COLO829 (cell line): Measurements from ENCODE around the gene ADGRG3.
A peak's percentile ranks its signal among the peaks of the same experiment; 100 is the strongest.
"Not testable (repeated sequence)": the region's sequence is repeated elsewhere in the genome, so short reads cannot be mapped to it uniquely, and the experiment has no call there.

Experiments
- DNase-seq: peaks from one replicate; pipeline ENCODE4 v3.0.0; 2012; ENCODE audit warnings: low spot score

ADGRG3 gene

DNA sequence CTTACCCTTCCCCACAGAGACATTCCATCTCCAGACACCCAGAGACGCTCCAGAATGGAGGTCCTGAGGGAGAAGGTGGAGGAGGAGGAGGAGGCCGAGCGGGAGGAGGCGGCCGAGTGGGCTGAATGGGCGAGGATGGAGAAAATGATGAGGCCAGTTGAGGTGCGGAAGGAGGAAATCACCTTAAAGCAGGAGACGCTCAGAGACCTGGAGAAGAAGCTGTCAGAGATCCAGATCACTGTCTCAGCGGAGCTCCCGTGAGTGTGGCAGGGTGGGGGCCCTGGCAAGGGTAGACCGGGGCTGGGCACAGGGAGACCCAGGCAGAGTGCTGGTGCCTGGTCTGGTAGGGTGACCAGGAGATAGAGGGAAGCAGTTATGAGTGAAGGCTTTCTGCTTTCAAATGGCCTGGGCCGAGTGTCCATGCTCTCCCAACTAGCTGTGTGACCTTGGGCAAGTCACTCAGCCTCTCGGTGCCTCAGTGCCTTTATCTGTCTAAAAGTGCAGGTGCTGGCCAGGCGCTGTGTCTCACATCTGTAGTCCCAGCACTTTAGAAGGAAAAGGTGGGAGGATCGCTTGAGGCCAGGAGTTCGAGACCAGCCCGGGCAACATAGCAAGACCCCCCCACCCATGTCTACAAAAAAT is 29.9 kb downstream of the ADGRG3 start:
- DNase-seq, result no peak

DNA sequence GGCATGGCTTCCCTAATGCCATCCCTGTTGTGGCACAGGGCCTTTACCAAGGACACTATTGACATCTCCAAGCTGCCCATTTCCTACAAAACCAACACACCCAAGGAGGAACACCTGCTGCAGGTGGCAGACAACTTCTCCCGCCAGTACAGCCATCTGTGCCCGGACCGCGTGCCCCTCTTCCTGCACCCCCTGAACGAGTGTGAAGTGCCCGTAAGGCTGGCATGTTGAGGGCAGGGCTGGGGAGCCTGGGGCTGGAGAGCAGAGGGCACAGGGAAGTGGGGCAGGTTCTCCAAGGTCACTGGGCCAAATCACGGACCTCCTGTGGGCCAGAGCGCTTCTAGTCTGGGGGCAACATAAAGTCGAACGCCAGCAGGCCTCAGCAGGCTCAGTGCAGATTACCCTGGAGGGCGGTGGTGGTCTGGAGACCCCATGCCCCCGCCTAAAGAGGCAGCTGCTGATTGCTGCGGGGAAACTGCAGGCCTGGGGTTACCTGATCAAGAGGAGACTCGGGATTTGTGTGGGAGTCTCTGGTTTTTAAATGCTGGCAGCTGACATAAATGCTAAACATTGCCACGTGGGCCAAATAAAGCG is 30.8 kb downstream of the ADGRG3 start:
- DNase-seq, result no peak

DNA sequence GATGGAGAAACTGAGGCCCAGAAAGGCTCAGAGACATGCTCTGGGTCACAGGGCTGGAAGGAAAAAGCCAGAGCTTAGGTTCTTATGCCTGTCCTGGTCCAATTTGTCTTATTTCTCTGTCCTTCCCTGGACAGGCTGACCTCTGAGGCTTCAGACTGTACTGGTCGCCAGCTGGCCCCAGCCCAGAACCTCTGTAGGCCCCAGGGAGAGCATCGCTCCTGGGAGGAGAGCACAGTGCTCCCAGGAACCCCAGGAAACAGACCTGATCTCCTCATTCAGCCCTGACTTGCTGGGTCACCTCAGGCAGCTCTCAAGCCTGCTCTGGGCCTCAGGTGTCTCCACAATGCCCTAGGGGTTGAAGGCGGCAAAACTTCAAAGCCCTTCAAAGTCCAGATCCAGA is 31.4 kb downstream of the ADGRG3 start:
- no peak for DNase-seq

DNA sequence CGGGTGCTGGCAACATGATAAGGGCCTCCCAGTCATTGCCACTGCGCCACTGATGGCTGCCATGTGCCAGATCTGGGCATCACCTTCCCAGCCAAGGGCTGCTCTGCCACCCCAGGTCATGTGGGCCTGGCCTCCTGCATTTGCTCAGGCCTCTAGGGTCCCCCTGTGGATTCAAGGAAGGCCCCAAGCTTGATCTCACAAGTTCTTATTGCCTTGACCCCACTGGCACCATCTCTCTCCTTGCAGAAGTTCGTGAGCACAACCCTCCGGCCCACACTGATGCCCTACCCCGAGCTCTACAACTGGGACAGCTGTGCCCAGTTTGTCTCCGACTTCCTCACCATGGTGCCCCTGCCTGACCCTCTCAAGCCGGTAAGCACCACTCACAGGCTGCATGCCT is 31.8 kb downstream of the ADGRG3 start:
- DNase-seq, result no peak

DNA sequence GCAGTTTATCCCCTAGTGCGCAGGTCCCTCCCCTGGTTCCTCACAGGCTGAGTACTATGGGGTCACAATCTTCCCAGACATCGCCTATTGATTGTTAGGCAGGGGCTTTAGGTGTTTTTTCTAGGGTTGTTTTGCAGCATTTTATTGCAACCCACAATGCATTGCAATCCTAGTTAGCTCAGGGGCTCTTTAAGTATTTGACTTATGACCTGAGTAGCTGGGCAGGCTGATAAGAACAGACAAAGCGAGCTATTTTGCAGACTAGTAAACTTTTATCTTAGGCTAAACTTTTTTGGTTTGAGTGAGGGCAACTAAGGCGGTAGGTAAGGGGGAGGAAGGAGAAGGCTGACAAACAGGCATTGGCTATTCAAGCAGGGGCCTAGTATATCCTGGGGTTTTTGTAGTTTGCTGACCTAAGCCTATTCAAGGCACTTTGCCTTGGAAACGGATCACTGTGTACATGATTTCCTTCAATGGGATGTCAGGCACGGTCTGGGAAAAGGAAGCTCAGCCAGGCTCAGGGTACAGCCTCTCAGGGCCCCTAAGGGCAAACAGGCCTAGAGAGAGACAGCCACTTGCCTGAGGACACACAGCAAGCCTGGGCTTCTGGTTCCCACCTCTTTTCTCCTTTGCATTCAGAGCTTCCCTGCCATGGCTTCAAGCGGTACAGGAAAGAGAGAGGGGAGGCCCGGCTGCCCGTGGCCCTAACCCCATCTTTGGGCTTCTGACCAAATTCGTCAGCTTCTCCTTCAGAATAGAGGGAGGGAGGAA is 32.9 kb downstream of the ADGRG3 start:
- no peak for DNase-seq

DNA sequence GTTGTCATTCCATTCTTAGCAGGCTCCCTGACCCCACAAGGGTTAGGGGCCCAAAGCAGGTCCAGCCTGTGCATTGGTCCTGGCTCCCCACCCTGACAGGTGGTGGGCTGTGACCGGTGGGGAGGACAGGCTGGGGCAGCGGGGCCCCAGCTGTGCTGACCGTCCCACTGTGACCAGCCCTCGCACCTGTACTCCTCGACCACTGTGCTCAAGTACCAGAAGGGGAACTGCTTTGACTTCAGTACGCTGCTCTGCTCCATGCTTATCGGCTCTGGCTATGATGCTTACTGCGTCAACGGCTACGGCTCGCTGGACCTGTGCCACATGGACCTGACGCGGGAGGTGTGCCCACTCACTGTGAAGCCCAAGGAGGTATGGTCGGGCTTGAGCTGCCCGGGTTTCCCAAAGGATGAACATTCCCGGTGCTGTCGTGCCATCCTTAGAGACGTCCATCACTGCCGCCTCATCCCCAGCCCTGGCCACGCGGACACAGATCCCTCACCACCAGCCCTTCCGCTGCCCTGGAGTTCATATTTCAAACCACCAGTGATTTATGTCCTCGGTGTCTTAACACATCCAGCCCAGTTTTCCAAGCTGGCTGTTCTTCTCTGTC is 33.8 kb downstream of the ADGRG3 start:
- no peak for DNase-seq

DNA sequence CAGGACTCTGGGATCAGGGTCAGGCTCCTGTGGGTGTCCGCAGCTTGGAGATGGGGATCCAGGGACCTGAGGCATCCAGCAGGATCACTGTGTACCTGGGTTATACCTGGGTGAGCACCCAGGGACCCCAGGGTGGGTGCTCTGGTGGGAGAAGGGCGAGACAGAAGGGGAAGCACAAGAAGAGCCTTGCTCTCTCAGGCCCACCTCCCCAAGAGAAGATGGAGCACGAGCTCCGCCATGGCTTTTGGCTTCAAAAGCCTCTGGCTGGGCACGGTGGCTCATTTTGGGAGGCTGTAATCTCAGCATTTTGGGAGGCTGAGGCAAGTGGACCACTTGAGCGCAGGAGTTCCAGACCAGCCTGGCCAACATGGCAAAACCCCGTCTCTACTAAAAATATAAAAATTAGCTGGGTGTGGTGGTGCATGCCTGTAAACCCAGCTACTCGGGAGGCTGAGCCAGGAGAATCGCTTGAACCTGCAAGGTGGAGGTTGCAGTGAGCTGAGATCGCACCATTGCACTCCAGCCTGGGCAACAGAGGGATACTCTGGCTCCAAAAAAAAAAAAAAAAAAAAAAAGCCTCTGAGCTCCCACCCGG is 35.4 kb downstream of the ADGRG3 start:
- DNase-seq, result no peak

DNA sequence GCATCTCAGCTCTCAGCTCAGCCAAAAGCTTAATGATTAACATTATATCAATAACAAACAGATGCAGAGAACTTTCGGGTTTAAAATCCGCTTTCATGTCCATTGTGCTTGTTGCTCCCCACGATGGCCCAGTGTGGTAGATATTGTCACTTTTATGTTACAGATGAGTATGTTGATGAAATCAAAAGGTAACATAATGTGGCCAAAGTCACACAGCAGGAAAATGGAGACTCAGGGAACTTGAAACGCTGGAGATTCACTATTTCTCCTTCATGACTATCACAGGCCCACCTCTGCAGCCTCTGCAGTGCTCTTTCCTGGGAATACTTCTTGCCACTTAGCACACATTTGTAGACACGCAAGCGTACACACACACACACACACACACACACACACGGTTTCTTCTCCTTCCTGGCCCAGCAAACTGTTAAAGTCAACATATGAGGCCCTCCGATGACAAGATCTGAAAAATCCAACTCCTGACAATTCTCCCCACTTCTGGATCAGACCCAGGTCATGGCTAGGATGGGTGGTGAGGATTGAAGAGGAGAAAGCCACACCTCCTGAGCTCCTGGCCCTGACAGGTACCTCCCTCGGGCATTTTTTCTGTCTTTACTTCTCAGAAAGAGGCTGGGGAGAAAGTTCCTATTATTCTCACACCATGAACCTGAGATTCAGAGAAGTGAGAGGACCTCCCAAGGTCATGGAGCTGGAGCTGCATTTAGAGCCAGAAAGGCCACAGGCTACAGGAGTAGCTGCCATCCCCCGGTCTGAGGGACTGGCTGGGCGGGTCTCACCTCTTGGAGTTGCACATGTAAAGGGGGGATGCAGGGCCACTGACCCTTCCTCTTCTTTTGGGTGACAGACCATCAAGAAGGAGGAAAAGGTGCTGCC is 36.2 kb downstream of the ADGRG3 start:
- DNase-seq, result no peak

DNA sequence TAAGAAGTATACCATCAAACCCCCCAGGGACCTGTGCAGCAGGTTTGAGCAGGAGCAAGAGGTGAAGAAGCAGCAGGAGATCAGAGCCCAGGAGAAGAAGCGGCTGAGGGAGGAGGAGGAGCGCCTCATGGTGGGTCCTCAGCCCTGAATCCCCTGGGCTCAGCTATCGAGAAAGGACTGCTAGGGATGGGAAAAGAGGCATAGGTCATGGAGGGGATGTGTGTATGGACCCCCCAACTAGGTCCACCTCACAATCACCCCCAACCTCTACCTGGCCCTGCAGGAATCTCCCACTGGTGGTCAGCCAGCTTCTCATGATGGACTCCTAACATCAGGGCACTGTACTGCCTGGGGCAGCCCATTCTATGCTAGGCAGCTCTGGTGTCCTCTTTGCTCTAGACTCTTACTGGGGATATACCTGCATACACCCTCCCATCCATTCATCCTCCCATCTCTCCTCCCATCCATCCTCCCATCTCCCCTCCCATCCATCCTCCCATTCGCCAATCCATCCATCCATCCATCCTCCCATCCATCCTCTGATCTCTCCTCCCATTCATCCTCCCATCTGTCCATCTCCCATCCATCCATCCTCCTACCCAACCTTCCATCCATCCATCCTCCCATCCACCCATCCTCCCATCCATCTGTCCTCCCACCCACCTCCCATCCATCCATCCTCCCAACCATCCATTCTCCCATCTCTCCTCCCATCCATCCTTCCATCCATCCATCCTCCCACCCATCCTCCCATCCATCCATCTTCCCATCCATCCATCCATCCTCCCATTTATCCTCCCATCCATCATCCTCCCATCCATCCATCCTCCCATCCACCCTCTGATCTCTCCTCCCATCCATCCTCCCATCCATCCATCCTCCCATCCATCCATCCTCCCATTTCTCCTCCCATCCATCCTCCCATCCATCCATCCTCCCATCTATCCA is 37.1 kb downstream of the ADGRG3 start:
- no peak for DNase-seq

DNA sequence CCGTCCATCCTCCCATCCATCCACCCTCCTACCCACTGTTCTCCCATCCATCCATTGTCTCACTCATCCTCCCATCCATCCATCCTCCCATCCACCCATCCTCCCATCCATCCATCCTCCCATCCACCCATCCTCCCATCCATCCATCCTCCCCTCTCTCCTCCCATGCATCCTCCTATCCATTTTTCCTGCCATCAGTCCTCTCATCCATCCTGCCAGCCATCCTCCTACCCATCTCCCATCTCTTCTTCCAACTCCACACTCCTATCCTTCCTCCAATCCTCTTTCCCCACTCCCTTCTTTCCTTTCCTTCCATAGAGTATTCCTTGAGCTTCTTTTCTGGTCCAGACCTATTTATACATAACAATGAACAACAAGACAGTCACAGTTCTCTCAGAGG is 38.6 kb downstream of the ADGRG3 start:
- no peak for DNase-seq

DNA sequence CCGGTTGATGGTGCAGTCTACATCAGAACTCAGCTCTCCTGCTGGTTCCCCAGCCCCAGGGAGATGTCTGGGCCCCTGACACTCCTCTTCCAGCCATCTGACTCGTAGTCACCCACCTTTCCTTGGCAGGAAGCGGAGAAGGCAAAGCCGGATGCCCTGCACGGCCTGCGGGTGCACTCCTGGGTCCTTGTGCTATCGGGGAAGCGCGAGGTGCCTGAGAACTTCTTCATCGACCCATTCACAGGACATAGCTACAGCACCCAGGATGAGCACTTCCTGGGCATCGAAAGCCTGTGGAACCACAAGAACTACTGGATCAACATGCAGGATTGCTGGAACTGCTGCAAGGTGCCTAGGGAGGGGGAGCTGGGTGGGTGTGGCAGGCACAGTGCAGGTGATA is 39.2 kb downstream of the ADGRG3 start:
- DNase-seq, result no peak

DNA sequence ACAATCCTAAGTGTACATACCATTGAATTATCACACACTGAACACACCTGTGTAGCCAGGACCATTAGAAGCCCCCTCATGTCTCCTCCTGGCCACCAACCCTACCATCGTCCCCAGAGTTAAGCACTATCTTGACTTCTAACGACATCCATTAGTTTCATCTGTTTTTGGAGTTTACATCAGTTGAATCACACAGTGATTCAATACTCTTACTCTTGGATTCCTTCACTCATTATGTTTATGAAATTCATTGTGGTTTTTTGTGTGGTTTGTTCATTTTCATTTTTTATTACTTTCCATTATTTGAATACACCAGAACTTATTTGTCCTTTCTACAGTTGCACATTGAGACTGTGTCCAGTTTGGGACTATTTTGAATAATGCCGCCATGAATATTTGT is 40.1 kb downstream of the ADGRG3 start:
- DNase-seq, result no peak

DNA sequence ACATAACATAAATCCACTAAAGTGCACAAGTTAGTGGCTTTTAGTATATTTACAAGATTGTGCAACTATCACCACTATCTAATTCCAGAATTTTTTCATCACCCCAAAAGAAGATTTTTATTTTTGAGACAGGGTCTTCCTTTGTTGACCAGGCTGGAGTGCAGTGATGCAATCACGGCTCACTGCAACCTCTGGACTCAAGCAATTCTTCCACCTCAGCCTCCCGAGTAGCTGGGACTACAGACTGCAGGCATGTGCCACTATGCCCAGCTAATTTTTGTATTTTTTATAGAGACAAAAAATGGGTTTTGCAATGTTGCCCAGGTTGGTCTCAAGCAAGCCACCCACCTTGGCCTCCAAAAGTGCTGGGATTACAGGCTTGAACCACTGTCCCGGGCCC is 41.6 kb downstream of the ADGRG3 start:
- DNase-seq, result no peak

DNA sequence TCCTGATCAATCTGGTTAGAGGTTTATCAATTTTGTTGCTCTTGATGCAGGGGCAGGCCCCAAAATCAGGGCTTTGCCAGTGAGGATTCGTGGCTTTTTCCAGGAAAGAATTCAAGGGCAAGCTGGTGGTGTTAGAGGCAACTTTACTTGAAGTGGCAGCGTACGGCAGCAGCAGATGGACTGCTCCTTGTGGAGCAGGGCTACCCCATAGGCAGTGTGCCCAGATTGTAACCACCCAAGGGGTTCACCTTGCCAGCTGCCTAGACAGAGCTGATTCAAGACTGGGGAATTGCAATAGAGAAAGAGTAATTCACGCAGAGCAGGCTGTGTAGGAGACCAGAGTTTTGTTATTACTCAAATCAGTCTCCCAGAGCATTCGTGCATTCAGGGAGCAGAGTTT is 43.2 kb downstream of the ADGRG3 start:
- no peak for DNase-seq

DNA sequence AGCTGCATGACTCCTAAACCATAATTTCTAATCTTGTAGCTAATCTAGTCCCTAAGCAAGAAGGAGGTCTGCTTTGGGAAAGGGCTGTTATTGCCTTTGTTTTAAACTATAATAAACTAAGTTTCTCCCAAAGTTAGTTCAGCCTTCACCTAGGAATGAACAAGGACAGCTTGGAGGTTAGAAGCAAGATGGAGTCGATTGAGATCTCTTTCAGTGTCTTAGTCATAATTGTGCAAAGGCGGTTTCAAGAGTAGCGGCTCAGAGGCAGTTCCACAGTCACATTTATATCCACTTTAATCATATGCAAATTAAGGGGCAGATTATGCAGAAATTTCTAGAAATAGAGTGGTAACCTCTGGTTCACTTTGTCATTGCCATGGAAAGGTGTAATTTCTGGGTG is 43.9 kb downstream of the ADGRG3 start:
- DNase-seq, result no peak

DNA sequence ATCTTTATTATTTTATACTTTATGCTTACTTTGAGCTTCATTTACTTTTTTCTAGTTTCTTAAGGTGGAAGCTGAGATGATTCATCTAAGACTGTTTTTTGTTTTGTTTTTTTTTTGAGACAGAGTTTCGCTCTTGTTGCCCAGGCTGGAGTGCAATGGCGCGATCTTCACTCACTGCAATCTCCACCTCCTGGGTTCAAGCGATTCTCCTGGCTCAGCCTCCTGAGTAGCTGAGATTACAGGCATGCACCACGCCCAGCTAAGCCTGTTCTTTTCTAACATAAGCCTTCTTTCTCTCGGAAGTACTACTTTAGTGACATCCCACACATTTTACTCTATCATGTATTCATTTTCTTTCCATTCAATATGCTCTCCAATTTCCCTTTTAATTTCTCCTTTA is 44.5 kb downstream of the ADGRG3 start:
- not testable (repeated sequence) for DNase-seq

DNA sequence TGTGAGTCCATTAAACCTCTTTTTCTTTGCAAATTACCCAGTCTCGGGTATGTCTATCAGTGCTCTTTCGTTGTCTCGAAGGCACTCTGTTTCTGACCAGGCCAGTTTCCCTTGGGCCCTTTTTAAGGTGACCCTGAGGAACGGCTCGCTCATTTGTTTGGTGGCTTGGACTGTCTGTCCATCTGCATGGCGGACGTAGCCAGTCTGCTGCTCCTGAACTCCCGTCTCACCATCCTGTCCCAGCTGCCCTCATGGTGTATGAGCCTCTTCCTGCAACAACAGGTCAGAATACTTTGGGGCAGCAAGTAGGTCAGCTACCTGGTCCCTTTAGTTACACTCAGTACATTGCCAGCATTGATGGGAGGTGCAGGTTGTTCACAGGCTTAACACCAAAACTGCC is 45.5 kb downstream of the ADGRG3 start:
- DNase-seq, result no peak

DNA sequence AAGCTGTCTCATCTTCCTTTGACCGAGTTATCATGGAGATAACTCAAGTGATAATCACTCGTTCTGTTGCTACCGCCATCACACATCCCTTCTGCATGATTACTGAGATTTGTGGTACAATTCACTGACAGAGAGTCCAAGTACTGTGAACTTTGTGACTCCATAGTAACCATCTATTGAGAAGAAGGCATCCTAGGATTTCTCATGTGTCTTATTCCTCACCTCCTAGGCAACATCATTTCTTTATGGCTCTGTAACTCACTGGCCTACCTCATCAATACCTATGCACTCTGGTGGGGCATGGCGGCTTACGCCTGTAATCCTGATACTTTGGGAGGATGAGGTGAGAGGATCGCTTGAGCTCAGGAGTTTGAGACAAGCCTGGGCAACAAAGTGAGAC is 45.9 kb downstream of the ADGRG3 start:
- DNase-seq, result no peak

DNA sequence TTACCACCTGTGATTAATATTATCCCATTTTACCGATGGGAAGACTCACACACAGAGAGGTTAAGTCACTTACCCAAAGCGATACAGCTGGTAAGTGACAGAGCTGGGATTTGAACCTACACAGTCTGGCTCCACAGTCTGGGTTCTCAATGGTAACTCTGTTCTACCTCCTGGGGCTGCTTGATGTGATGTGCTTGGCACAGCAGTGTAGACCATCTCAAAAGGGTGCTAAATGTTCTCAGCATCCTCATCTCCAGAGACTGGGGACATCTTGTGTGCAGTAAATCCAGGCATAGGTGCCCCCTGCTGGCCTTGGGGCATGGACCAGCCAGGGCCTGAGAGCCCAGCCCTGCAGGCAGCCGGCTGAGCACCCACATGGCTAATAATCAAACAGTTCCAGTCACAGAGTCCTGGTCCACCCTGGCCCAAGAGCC is 52.1 kb downstream of the ADGRG3 start:
- peak; percentile 16 for DNase-seq
